Thoracic aorta (tissue), 2 donors: ENCODE measurements around the gene HARBI1. TPM values are rescaled to one million over a fixed set of nuclear protein-coding genes. Genes with fewer than 3 reads are reported as not detected.

Experiments
- ATAC-seq: fragments of 150-250 bp; one replicate; pipeline ENCODE4 v1.8.0; 2017; ENCODE audit warnings: low read depth; ENCODE audit not compliant: insufficient number of reproducible peaks, low FRiP score
- DNase-seq: peaks from one replicate; pipeline ENCODE4 v3.0.0-alpha.2; 2020; ENCODE audit warnings: low spot score
- H3K27ac ChIP-seq, 2 donors: fragments of 200-600 bp; sonication (generic); 1 replicate in 1 of 2; 2 replicates in 1 of 2; pipeline ENCODE4 v1.5.1; 2016; ENCODE audit warnings: mild to moderate bottlenecking in 2 of 2, moderate library complexity in 2 of 2
- H3K27me3 ChIP-seq: fragments of 200-600 bp; sonication (generic); replicated peaks from 2 replicates; pipeline ENCODE4 v1.6.0; 2016; ENCODE audit warnings: mild to moderate bottlenecking; ENCODE audit not compliant: insufficient read depth
- H3K36me3 ChIP-seq: fragments of 200-600 bp; sonication (generic); one replicate; pipeline ENCODE4 v1.5.1; 2016
- H3K4me1 ChIP-seq, 2 donors: fragments of 200-600 bp; sonication (generic); 1 replicate in 1 of 2; 2 replicates in 1 of 2; pipeline versions ENCODE4 v1.5.1 to v1.6.0; 2016; ENCODE audit warnings: low read depth in 2 of 2, mild to moderate bottlenecking in 1 of 2; ENCODE audit not compliant: control insufficient read depth in 1 of 2
- H3K4me3 ChIP-seq: fragments of 200-600 bp; sonication (generic); 2 replicates; pipeline ENCODE4 v1.5.1; 2016; ENCODE audit warnings: mild to moderate bottlenecking
- H3K9me3 ChIP-seq: fragments of 200-600 bp; sonication (generic); 2 replicates; pipeline ENCODE4 v1.5.1; 2016
- CTCF ChIP-seq: fragments of 200-600 bp; sonication (generic); IDR thresholded peaks from one replicate; pipeline ENCODE4 v1.5.1; 2019; ENCODE audit warnings: antibody characterized with exemption
- total RNA-seq, 2 donors: library from RNA; depleted of rRNA; stranded (reverse); fragments of >200 nt; gene quantifications; one replicate each; pipeline versions ENCODE4 v1.1.0 to v1.2.3, GENCODE V29; 2016

HARBI1 gene
- total RNA-seq, 2 donors from 2014 or later, result 1.1 TPM; not detected in 1

GRCh38 chr11:46663277-46663940 is 46.4 kb upstream of the HARBI1 start:
- H3K36me3 ChIP-seq, result peaks cover 39% of the 10 kb centered on the region
- H3K9me3 ChIP-seq, result no peaks in the 10 kb centered on the region
- no peak overlapping the region for H3K4me3 ChIP-seq
- no peak for TF ChIP-seq CTCF
- H3K4me1 ChIP-seq, result peaks cover 11 to 23% of the 10 kb centered on the region in 2 donors
- DNase-seq (no peak), ATAC-seq (no peak)
- H3K27ac ChIP-seq, result no peak overlapping the region
- no peaks in the 10 kb centered on the region for H3K27me3 ChIP-seq

GRCh38 chr11:46662366-46662765 is 45.3 kb upstream of the HARBI1 start:
- peaks cover 43% of the 10 kb centered on the region for H3K36me3 ChIP-seq
- H3K9me3 ChIP-seq, result no peaks in the 10 kb centered on the region
- DNase-seq (no peak), ATAC-seq (no peak)
- no peak overlapping the region for H3K4me3 ChIP-seq
- TF ChIP-seq CTCF, result no peak
- H3K4me1 ChIP-seq, result peaks cover 11 to 18% of the 10 kb centered on the region in 2 donors
- H3K27ac ChIP-seq, result no peak overlapping the region
- H3K27me3 ChIP-seq, result no peaks in the 10 kb centered on the region

- no peak overlapping the region for H3K4me3 ChIP-seq
- H3K4me1 ChIP-seq, result peaks cover 5 to 16% of the 10 kb centered on the region in 2 donors
- no peak for TF ChIP-seq CTCF
- no peak overlapping the region for H3K27ac ChIP-seq
- ATAC-seq (no peak), DNase-seq (no peak)
- no peaks in the 10 kb centered on the region for H3K27me3 ChIP-seq
- H3K9me3 ChIP-seq, result no peaks in the 10 kb centered on the region
- H3K36me3 ChIP-seq, result peaks cover 48% of the 10 kb centered on the region
These were observed 44.8 kb upstream of the HARBI1 start for GRCh38 chr11:46661836-46662235.

GRCh38 chr11:46659908-46660307 is 42.9 kb upstream of the HARBI1 start:
- H3K27ac ChIP-seq, result peak overlapping the region in 1 of 2 donors; percentile 8
- H3K9me3 ChIP-seq, result no peaks in the 10 kb centered on the region
- no peak for DNase-seq
- H3K4me1 ChIP-seq, result peaks cover 0 to 5% of the 10 kb centered on the region in 2 donors
- no peaks in the 10 kb centered on the region for H3K27me3 ChIP-seq
- ATAC-seq, result no peak
- peaks cover 59% of the 10 kb centered on the region for H3K36me3 ChIP-seq
- no peak for TF ChIP-seq CTCF
- H3K4me3 ChIP-seq, result no peak overlapping the region

- no peaks in the 10 kb centered on the region for H3K27me3 ChIP-seq
- no peak overlapping the region for H3K4me3 ChIP-seq
- H3K27ac ChIP-seq, result peak overlapping the region; percentile 30 to 63
- TF ChIP-seq CTCF, result no peak
- peaks cover 53% of the 10 kb centered on the region for H3K36me3 ChIP-seq
- ATAC-seq (no peak), DNase-seq (no peak)
- H3K4me1 ChIP-seq, result peaks cover 0 to 5% of the 10 kb centered on the region in 2 donors
- H3K9me3 ChIP-seq, result no peaks in the 10 kb centered on the region
These were observed 41.2 kb upstream of the HARBI1 start for GRCh38 chr11:46658259-46658658.
